OCI-LY7 (cell line): Measurements from ENCODE around the gene DEXI. TPM values are rescaled to one million over a fixed set of nuclear protein-coding genes. Genes with fewer than 3 reads are reported as not detected.

Experiments used
- BruUV-seq: library from RNA; stranded (reverse); fragments of 400-500 nt; replicated peaks from 2 replicates; lab custom pipeline; 2021; lab: Mats Ljungman, UMichigan
- CTCF ChIA-PET: fragments of 300-600 bp; sonication (Branson Sonifier 250); formaldehyde crosslinking; loops from one replicate; lab custom pipeline; 2022; ENCODE audit warnings: antibody characterized with exemption; ENCODE audit not compliant: unreplicated experiment; lab: Charles Lee
- POLR2A ChIA-PET: fragments of 300-600 bp; sonication (Branson Sonifier 250); formaldehyde crosslinking; loops from one replicate; lab custom pipeline; 2022; ENCODE audit warnings: antibody characterized with exemption; lab: Charles Lee
- DNase-seq: peaks from one replicate; pipeline ENCODE4 v3.0.0-alpha.2; 2015; ENCODE audit warnings: low spot score
- H2AFZ ChIP-seq: fragments of 200-600 bp; sonication (generic), shearing (Covaris generic); 2 replicates; pipeline ENCODE4 v1.6.1; 2014; ENCODE audit warnings: mild to moderate bottlenecking, antibody characterized with exemption, low read length, moderate library complexity
- H3K27ac ChIP-seq: fragments of 200-600 bp; sonication (generic); 2 replicates; pipeline ENCODE4 v1.5.1; 2014; ENCODE audit warnings: mixed run types, low read depth, mild to moderate bottlenecking, moderate library complexity, low read length, inconsistent platforms; ENCODE audit not compliant: poor library complexity, severe bottlenecking
- H3K36me3 ChIP-seq: fragments of 200-600 bp; sonication (generic); 2 replicates; pipeline ENCODE4 v1.6.1; 2014; ENCODE audit warnings: mild to moderate bottlenecking, antibody characterized with exemption, low read length, moderate library complexity, mixed read lengths; ENCODE audit not compliant: insufficient read depth
- H3K4me1 ChIP-seq: fragments of 200-600 bp; sonication (generic); 2 replicates; pipeline ENCODE4 v1.5.1; 2014; ENCODE audit warnings: mild to moderate bottlenecking, low read length; ENCODE audit not compliant: insufficient read depth, poor library complexity, severe bottlenecking
- H3K4me2 ChIP-seq: fragments of 200-600 bp; sonication (generic); 2 replicates; pipeline ENCODE4 v1.6.1; 2014; ENCODE audit warnings: mild to moderate bottlenecking, low read length
- H3K4me3 ChIP-seq: fragments of 200-600 bp; sonication (generic); 2 replicates; pipeline ENCODE4 v1.5.1; 2014; ENCODE audit warnings: mild to moderate bottlenecking, low read depth, low read length; ENCODE audit not compliant: poor library complexity, severe bottlenecking
- H3K79me2 ChIP-seq: fragments of 200-600 bp; sonication (generic); 2 replicates; pipeline ENCODE4 v1.6.1; 2016; ENCODE audit warnings: low read depth, mild to moderate bottlenecking, low read length, moderate library complexity, mixed read lengths; ENCODE audit not compliant: insufficient read depth
- H3K9me2 ChIP-seq: fragments of 200-600 bp; sonication (generic); 2 replicates; pipeline ENCODE4 v1.6.1; 2016; ENCODE audit warnings: mild to moderate bottlenecking, low read length, mixed read lengths; ENCODE audit not compliant: insufficient read depth
- H3K9me3 ChIP-seq: fragments of 200-600 bp; sonication (generic); 2 replicates; pipeline ENCODE4 v1.6.1; 2014; ENCODE audit warnings: mild to moderate bottlenecking, mixed run types, low read length, mixed read lengths
- H4K20me1 ChIP-seq: fragments of 200-600 bp; sonication (generic); 2 replicates; pipeline ENCODE4 v1.6.1; 2014; ENCODE audit warnings: mild to moderate bottlenecking, antibody characterized with exemption, low read length, moderate library complexity, mixed read lengths; ENCODE audit not compliant: insufficient read depth
- CTCF ChIP-seq: fragments of 200-600 bp; sonication (generic); conservative IDR thresholded peaks from 2 replicates; pipeline ENCODE4 v1.5.1; 2014; ENCODE audit warnings: mild to moderate bottlenecking, antibody characterized with exemption, low read length, moderate library complexity, mixed read lengths
- EZH2phosphoT487 ChIP-seq: fragments of 200-600 bp; sonication (generic); IDR thresholded peaks from 2 replicates; pipeline ENCODE4 v1.6.1; 2018; ENCODE audit warnings: low read depth, borderline replicate concordance, mild to moderate bottlenecking, mixed run types, antibody characterized with exemption, low read length, moderate library complexity, mixed read lengths
- intact Hi-C: fragments of 100-400 bp; cut with micrococcal nuclease; formaldehyde crosslinking; loops from one replicate; pipeline ENCODE4 v1.10.0; 2022; ENCODE audit not compliant: unreplicated experiment
- total RNA-seq, 2 experiments: library from RNA; depleted of rRNA in 1 of 2; stranded (reverse); fragments of >200 nt in 1 of 2; shearing (Covaris generic) in 1 of 2; gene quantifications; 2 replicates each; pipeline ENCODE4 v1.2.3, GENCODE V29; 2014 to 2022

DEXI gene
- total RNA-seq, 2 experiments from 2014 or later = 15.1 to 17.6 TPM

- Histone ChIP-seq H3K9me3 (no peaks in the 10 kb centered on the region), H3K79me2 (peaks cover 2% of the 10 kb centered on the region; the same call in 1 of the 2 replicates), H3K4me3 (peak overlapping the region; percentile 74), H3K4me2 (peak overlapping the region; percentile 75), H3K9me2 (no peaks in the 10 kb centered on the region), H2AFZ (no peak overlapping the region), H3K36me3 (peaks cover 5% of the 10 kb centered on the region; the same call in 1 of the 2 replicates), H3K4me1 (peaks cover 52% of the 10 kb centered on the region), H3K27ac (no peak overlapping the region), H4K20me1 (0 out of 2 replicates have a peak, but pooled peaks cover 5% of the 10 kb centered on the region)
- TF ChIP-seq EZH2phosphoT487 (no peak), CTCF (no peak)
- no peak for DNase-seq
- BruUV-seq = no TSS peak
- ChIA-PET POLR2A (interaction anchor here (0.6 to 2.5 kb wide), 3 partner anchors 9 to 158 kb away, joined by 3 to 5 read pairs (median 5); no protein-coding TSS in a partner anchor), CTCF (interaction anchor here (0.6 kb wide), 1 partner anchor 353 kb away, joined by 4 read pairs; no protein-coding TSS in a partner anchor)
- intact Hi-C loops = loop anchor here (5.0 to 10.0 kb wide), 4 partner anchors 62 to 1845 kb away; partner anchors contain the start of genes ATF7IP2, CIITA and HAPSTR1
Observed at GRCh38 chr16:10939649-10940234, 2.5 kb downstream of the DEXI start.

DNA sequence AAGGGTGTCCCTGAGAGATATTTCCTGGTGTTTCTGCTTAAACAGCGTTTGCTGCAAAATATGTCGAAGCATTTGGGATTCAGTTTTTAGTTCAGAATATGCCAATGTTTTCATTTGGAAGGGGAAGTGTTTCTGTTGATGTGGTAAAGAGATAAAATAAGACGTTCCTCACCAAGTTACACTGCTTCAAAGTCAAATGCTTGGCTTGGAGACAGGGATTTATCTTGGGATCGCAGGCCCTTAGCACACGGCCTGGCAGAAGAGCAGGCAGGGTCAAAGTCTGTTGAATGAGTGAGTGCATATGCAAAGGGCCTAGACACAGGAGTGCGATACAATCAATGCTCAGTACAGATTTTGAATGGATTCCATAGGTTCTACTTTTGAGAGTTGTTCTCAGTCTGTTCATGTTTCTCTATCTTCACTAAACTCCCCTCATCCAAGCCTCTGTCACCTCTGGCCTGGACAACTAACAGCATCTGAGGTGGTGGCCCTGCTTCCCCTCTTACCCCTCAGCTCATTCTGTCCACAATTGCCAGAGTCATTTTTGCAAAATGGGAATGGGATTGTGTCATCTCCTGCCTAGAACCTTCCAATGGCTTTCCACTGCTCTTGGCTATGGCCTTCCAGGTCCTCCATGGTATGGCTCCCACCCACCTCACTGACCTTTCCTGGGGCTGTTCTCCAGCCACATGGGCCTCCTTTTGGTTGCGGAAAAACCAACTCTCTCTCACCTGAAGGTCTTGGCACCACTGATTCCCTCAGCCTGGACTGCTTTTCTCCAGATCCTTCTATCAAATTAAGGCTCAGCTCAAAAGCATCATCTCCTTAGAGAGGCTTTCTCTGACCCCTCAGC lies 3.2 kb downstream of the DEXI start:
- Histone ChIP-seq H4K20me1 (0 out of 2 replicates have a peak, but pooled peaks cover 5% of the 10 kb centered on the region), H2AFZ (no peak overlapping the region), H3K36me3 (peaks cover 9% of the 10 kb centered on the region; the same call in 1 of the 2 replicates), H3K79me2 (no peaks in the 10 kb centered on the region), H3K9me3 (no peaks in the 10 kb centered on the region), H3K4me1 (peaks cover 51% of the 10 kb centered on the region), H3K27ac (no peak overlapping the region), H3K4me2 (peak overlapping the region; percentile 75), H3K4me3 (no peak overlapping the region), H3K9me2 (no peaks in the 10 kb centered on the region)
- POLR2A ChIA-PET = interaction anchor here (0.6 to 2.5 kb wide), 4 partner anchors 9 to 158 kb away, joined by 3 to 5 read pairs (median 4); no protein-coding TSS in a partner anchor
- CTCF ChIA-PET = interaction anchor here (0.6 kb wide), 1 partner anchor 354 kb away, joined by 4 read pairs; no protein-coding TSS in a partner anchor
- TSS peak; percentile 22 for BruUV-seq
- TF ChIP-seq CTCF (no peak), EZH2phosphoT487 (no peak)
- DNase-seq = no peak
- intact Hi-C loops = loop anchor here (5.0 kb wide), 1 partner anchor 417 kb away; no protein-coding TSS in a partner anchor
